Activated CD4-positive, CD25-positive, alpha-beta regulatory T cell treated with anti-CD3 and anti-CD28 coated beads, Interleukin-2, amount 50 U/mL, for 72 hours (primary cell): Measurements from ENCODE around the gene ST6GALNAC4.
A peak's percentile ranks its signal among the peaks of the same experiment; 100 is the strongest.

ENCODE experiments used
- DNase-seq: peaks from one replicate; pipeline ENCODE4 v3.0.0; 2021

The ST6GALNAC4 gene

DNA sequence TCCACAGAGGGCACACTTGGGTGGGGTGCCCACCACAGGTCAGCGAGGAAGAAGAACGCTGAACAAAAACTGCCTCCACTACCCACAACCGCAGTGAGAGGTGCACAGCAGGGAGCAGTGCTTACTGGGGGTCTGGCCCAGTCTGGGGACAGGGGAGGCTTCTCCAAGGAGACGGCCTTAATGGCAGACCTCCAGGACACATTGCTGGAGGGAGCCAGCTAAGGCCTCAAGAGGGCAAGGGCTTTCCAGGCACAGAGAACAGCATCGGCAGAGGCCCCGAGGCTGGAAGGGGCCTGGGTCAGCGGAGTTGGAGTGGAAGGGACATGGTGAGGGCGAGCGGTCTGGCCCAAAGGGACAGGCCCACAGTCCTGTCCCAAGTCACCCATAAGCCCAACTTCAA lies 29.1 kb upstream of the ST6GALNAC4 start:
- no peak for DNase-seq

DNA sequence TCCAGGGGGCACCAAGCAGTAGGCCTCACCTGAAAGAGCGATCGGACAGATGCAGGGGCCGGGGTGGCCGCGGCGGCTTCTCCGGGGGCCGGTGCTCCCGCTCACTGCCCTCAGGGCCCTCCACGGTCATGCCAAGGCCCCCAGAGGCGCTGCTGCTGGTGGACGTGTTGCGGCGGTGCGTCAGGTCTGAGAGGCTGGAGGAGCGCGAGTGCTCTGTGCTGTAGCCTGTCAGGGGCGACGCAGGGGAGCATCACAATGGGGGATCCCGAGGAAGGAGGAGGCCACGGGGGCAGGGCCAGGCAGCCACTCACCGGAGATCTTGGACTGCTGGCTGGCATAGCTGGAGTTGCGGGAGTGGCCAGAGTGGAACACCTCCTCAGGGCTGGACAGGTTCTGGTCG lies 28.5 kb upstream of the ST6GALNAC4 start:
- no peak for DNase-seq

DNA sequence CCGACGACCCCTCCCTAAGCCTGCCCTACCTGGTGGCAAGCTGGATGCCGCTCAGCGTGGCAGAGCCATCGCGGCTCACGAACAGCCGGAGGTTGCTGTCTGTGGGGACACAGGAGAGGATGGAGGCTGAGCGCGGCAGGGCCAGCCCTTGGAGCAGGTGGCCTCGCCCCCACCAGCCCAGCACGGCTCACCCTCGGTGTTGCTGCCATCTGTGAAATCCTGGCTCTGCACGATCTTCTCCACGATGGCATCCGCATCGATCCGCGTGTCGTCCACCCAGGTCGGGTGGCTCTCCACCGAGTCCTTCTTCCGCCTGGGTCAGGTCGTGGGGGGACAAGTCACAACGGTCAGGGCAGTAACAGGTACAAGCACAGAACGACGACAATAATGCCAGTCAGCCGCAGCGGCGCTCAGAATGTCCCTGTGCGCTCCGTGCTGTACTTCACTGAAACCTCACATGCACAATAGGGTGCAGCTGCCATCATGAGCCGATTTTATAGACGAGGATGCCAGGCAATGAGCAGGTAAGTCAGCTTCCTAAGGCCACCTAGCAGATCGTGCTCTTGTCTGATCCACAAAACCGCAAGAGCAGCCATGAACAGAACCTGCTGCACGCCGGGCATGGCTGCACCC lies 27.9 kb upstream of the ST6GALNAC4 start:
- no peak for DNase-seq

DNA sequence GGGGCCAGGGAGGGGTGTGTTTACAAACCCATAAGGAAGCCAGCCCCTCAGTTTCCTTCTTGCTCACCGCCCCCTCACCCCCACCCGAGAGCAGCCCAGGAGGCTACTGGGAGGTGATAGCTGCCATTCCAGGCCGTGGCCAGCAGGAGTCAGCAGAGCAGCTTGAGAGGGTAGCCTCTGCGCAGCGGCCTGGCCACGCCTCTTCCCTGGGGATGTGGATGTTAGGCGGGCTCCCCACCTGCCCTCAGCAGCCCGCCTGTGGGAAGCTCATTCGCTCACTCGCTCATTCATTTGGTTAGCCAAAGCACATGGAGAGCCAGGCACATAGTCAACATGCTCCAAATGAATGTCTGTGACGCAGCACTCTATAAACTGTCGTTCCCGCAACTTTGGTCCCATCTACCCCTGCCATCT lies 26.9 kb upstream of the ST6GALNAC4 start:
- DNase-seq: peak; percentile 78

DNA sequence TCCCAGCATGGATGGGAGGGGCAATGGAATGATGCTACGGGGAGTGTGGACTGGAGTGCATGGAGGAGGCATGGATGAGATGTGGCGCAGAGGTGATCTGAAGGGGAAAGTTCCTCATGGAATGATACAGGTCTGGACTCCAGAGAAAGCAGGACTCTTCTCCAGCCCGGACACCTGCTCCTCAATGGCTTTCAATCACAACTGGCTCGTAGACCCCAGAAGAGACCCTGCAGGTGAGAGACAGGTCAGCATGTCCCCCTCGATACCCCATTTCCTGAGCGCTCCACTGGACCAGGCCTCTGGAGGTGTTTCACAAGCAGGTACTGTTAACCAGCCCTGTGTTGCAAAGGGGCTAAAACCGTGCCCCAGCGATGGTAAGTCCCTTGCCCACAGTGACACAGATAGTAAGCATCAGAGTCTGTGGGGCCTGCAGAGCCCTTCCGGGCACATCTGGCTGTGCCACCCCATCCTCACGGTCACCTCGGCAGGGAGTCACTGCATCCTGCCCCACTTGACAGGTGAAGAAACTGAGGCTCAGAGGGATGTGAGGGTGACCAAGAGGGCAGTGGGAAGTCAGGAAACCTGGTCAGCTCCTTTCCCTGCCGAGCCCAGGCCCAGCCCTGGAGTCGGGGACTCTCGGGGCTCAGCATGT lies 26.3 kb upstream of the ST6GALNAC4 start:
- no peak for DNase-seq

DNA sequence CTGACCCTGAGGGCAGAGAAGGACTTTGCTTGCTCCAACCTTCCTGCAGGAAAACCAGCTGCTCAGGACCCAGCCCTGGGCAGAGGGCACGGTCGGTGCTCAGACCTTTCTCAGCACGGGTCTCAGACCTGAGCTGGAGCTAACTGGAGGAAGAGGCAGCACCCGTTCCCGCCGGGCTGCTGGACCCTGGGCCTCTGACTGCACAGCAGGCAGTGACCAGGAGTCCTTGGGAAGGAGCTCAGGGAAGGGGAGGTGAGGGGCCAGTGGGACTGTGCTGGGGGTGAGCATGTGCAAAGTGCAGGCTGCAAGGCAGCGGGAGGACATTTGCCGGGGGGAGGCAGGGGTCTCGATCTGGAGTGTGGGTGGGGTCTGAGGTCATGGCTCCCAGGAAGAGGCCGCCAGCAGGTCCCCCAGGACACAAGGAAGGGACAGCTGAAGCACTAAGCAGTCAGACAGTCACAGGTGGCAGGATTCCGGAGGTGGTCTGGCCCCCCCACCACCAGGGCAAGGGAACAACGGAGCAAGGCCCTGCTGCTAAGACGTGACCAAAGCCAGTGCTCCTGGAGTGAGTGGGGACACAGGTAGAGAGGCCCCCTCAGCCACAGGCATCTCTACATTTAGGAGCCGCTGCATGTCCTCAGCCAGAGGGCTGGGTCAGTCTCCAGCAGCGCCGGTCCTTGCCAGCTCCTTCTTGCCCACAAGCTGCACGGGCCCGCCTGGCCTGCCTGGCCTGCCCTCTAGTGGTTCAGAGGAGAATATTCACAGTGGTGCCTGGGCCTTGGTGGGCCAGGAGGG lies 25.6 kb upstream of the ST6GALNAC4 start:
- DNase-seq: no peak

DNA sequence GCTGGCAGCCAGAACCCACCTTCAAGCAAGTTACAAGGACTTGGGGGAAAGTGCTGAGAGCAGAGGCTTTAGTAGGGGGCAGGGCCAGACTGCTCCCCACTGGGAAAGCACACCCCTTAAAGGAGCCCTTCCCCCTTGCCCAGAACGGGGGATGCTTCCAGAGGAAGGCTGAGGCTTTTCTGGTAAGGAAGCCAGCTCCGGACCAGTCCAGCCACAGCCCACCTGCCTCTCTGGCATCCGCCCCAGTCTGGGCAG lies 25.0 kb upstream of the ST6GALNAC4 start:
- no peak for DNase-seq

DNA sequence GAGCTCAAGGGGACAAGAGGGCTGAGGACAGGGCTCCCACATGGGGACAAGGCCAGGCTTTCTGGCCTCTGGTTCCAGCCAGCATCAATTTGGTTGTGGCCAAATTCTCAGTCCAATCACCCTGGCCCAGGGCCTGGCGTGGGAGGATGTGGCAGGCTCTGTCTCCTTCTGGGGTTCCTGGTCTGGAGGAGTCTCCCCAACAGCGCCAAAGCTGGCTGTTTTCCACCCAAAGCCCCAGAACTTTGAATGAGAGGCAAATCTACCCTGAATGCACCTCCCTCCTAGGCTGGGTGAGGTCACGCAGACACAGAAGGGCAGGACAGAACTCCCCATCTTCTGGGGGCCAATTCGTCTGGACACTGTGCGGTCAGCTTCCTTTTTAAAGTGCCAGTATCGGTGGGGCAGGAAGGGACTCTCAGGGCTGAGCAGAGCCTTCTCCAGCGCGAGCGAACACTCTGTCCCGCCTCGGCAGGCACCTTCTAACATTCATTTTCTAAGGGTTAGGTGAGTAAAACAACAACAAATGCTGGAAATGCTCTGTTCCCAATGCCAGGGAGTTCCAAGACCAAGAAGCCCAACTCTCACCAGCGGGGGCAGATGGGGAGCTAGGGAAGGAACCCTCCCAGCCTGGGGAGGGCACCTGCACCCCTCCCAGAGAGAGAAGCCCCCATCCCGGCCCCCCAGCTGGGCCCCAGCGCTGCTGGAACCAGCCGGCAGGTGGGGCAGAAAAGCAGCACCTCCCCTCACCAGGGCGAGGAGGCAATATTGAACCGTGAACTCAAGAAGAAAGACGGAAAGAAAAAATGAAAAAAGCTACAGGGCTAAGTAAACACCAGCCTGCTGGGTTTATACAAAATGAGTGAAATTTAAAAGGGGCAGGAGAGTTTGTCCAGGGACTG lies 24.5 kb upstream of the ST6GALNAC4 start:
- no peak for DNase-seq

DNA sequence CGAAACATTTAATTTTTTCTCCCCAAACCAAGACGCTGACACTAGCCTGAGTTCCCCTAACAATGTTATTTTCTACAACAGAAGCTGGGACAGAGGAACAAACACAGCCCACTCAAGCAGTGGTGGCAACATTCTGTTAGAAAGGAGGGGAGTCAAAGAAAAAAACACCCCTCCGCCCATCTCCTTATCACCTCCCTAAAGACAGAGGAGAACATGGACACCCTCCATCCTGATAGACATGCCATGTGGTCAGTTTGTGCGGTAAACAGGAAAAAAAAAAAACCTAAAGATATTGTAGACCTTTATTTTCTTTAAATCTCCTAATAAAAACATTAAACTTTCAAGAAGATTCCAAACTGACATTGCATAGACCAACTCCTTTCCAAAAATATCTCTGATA lies 23.8 kb upstream of the ST6GALNAC4 start:
- no peak for DNase-seq

DNA sequence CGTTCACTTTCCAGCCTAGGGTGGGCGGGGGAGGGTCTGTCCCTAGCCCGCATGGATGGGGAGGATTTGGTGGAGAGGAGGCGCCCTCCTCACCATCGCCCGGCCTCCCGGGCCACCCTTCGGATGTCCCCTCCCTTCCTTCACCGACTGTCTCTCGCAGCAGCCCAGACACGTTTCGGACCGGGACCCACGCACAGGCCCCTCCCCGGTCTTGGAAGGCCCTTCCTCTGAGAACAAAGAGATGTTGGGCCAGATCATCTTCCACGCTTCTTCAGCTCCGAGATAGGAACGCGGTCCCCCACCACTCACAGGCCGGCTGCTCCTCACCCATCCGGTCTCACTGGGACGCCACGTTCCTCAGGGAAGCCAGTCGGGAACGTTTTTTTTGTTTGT lies 21.5 kb upstream of the ST6GALNAC4 start:
- DNase-seq: no peak

DNA sequence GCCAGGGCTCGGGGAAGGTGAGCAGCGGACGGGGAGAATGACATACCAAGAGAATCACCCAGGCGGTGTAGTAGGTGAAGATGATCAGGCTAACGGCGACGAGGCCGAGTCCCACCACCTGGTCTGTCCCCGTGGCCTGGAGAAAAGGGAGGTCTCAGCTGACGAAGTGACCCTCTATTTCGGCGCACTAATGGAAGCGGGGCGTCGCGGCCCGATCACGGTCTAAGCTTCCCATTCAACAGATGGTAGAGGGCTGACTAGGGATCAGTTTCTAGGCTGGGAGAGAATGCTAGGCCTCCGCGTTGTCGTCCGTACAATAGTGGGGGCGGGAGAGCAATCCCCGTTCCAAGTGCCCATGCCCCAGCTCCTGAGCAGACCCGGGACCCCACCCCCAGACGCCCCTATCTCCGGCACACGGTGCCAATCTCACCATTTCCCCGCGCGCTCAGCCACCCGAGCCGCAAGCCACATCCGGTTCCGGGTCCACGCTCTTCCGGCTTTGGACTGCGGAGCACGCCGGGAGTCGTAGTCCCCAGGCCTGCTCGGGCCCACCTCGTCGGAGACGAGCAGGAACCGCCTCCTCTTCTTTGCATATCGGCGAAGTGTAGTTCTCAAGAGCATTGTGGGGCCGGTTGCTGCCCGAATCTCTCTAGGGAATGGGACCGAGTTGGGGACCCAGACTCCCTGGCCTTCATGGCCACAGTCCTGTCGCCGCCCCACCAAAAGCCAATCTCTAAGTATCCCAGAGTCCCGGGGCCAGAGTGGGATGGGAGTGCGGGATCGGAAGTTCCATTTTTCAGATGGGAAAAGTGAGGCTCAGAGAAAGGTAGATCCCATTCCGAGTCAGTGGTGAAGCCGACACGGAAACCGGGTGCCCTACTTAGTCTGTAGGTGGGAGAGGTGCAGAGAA lies 20.8 kb upstream of the ST6GALNAC4 start, which contains the start of gene DPM2:
Gene DPM2 (minus strand): TSS at position 467 of the 910 bp plus-strand sequence. CDS start 34 bp downstream, at position 433.
- peak; percentile 86 for DNase-seq

DNA sequence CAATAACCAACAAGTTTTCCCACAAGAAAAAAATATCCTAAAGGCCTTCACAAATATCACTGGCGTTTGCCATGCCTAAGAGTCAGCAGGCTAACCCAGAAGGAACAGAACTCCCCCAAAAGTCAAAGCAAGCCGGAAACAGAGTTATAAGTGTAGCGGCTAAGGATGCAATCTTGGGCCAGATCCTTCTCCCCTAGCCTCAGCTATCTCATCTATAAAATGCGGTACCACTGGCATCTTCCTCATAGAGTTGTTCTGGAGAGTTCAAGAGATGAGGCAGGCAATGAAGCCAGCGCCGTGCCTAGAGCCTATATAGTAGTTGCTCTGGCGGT lies 20.2 kb upstream of the ST6GALNAC4 start:
- no peak for DNase-seq

DNA sequence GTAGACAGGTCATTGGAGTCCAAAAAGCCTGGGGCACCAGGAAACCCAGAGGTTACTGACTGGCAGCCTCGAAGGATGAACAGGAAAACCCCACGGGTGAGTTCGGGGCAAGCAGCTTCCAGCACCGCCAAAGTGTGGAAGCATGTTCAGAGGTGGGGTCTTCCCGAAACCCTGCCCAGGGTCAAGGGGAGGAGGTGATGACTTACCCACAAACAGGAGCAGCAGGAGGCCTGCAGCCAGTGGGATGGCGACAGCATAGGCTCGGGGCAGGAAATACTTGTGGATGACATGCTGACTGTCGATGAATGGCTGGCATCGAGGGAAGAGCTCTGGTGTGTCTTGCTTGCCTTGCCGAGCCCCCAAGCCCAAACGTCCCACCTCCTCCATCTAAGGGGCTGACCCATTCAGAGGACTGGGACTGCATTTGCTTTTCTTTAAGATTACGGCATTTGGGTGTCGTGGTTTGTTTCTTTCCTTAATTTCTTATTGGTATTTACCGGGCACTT lies 19.6 kb upstream of the ST6GALNAC4 start:
- no peak for DNase-seq

DNA sequence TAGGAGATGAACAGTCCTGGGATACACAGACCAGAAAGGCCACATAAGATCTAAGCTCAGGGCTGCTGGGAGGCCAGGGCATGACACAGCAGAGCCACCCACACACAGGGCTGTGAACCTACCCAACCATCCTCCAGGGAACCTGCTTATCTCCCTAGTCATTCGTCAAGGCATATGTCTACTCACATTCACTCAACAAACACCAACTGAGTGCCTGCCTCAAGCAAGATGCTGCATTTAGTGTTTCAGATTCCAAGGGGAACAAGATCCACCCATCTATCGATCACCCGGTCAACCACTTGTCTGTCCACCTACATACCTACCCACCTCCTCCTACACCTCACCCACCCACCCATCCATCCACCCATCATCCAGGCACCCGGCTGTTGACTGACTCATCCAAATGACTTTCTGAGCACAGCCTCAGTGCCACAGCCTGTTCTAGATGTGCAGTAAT lies 19.0 kb upstream of the ST6GALNAC4 start:
- DNase-seq: no peak

DNA sequence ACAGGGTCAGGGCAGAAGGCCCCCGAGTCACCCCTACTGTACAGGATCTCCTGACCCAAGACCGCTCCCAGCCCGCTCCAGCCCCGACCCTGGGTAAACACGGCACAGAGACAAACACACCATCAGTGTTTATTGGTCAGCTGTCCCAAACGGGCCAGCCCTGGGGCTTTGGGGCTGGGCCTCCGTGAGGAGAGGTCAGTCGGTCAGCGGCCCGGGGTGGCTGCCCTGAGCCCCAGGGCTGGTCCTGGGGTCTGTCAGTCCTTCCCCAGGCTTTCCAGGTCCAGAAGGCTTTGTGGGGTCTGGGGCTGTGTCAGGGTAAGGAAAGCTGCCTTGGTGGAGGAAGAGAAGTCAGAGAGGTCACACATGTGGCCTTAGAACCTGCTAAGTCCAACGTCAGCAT lies 18.1 kb upstream of the ST6GALNAC4 start:
- no peak for DNase-seq

DNA sequence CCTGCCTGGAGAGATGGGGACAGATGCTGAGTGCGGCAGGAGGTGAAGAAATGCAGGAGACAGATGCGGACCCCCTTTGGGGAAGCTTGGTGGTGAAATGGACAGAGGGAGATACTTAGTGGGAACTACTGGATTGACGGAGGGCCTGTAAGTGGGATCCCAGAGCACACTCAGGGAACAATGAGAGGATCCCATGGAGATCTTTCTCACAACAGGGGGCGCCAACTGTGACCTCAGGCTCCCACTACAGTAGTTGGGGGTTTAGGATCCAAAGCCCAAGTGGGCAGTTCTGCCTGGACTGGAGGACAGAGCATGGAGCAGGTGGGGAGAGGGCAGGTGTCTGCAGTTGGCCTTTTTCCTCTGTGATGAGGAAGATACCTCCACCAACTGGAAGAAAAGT lies 17.4 kb upstream of the ST6GALNAC4 start:
- no peak for DNase-seq

DNA sequence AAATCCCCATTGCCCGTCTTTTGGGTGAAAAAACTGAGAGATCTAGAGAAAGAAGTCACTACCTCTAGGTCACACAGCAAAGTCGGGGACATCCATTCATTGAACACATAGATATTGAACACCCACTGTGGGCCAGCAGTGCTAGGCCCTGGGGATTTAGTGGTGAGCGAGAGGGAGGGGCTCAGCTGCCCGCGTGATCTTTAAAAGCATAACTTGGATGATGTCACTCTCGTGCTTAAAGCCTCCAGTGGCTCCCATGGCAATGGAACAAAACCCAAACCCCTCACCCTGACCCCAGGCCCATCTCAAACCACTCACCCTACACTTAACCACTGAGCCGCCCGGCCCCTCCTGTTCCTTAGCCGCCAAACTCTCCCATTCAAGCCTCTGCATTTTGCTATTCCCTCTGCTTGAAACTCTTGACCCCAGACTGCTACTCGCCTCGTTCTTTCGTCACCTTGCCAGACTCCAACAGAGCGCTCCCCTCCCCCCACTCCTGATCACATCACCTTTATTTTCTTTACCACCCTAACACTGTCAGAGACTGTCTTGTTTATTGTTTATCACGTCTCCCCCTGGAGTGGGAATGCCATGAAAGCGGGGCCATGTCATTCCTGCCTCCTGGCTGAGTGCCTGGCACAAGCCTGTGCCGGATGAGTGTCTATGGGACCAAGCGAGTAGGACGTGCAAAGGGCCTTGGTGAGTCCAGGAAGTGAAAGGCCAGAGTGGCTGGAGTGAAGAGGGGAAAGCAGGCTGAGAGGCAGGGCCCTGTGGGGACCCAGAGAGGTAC lies 14.4 kb upstream of the ST6GALNAC4 start:
- no peak for DNase-seq

DNA sequence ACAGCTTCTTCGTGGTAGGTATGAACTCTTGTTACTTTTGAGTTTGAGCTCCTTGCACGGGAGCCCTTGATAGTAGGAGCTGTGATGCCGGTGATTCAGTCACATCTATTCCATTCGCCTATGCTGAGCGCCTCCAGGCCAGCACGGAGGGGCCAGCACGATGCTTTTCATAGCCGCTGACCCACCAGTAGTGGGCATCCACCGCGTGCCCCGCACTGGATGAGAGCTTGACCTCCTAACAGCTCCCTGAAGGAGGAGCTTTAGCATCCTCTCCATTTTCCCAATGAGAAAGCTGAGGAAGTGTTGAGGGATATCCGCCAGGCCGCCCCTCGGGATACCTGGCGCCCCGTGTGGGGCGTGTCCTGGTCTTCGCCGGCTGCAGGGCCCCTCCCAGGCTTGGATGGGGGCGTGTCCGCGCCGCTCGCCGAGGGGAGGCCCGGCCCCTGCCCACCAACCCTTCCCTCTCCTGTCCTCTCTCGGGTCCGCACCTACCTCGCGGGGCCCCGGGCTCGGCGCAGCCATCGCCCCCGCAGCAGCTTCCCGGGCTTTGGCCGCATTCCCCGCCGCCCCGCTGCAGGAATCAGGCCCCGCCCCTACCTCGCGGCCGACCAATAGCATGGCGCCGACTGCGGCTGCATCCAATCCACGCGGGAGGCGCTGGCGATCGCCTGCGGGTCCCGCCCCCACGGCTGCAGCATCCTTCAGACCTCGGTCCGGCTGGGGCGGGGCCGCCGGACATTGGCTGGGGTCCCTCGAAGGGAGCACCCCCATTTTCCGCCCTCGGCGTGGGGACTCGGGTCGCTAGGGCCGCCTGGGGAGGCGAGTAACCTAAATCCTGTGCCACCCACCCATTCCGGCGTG lies 13.6 kb upstream of the ST6GALNAC4 start, which contains the start of gene PIP5KL1:
Gene PIP5KL1 (minus strand): TSS at position 547 of the 861 bp plus-strand sequence. CDS start 25 bp downstream, at position 522.
- peak; percentile 82 for DNase-seq

DNA sequence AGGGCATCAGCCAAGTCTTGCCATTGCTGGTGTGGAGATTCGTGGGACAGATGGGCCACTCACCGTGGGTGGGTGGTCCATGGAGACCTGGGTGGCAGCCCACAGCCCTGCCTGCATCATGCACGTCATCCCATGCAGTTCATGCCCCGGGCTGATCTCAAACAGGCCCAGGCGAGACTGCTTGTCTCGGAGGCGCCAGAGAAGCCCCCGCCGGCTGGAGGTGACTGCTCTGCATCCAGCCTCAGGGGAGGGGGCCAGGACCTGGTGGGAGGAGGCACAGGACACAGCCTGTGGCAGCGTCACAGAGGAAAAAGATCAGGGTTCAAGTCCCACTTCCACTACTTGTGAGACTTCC lies 12.8 kb upstream of the ST6GALNAC4 start:
- no peak for DNase-seq
